GM21529 (cell line): ENCODE data around the gene SNAI1.
"Not testable (repeated sequence)": the region's sequence is repeated elsewhere in the genome, so short reads cannot be mapped to it uniquely, and the experiment has no call there.

Experiments used
- ATAC-seq: cut with Tn5 transposase; IDR thresholded peaks from one replicate; pipeline ENCODE4 v1.9.1; 2021; ENCODE audit not compliant: unreplicated experiment

The SNAI1 gene

GRCh38 chr20:50011597-50011996, 28.8 kb downstream of the SNAI1 start:
- ATAC-seq, result not testable (repeated sequence)

- ATAC-seq, result peak; percentile 64
Observed at GRCh38 chr20:50012282-50013263, 29.8 kb downstream of the SNAI1 start.

DNA sequence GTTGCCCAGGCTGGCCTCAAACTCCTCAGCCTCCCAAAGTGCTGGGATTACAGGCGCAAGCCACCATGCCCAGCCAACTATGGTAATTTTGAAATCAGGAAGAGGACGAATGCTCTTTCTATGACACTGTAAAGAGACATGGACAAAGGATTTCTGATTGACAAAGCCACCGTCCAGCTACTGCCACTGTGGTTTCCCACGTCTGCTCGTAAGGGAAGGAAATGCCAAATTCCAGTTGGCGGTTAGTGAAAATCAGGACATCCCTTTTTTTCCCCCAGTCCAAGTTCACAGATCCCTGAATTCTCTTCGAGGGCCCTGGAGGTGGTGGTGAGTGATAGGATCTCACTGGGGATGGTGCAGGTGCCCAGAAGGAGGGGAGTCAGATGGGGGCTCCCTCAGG, 31.2 kb downstream of the SNAI1 start:
- ATAC-seq, result no peak

DNA sequence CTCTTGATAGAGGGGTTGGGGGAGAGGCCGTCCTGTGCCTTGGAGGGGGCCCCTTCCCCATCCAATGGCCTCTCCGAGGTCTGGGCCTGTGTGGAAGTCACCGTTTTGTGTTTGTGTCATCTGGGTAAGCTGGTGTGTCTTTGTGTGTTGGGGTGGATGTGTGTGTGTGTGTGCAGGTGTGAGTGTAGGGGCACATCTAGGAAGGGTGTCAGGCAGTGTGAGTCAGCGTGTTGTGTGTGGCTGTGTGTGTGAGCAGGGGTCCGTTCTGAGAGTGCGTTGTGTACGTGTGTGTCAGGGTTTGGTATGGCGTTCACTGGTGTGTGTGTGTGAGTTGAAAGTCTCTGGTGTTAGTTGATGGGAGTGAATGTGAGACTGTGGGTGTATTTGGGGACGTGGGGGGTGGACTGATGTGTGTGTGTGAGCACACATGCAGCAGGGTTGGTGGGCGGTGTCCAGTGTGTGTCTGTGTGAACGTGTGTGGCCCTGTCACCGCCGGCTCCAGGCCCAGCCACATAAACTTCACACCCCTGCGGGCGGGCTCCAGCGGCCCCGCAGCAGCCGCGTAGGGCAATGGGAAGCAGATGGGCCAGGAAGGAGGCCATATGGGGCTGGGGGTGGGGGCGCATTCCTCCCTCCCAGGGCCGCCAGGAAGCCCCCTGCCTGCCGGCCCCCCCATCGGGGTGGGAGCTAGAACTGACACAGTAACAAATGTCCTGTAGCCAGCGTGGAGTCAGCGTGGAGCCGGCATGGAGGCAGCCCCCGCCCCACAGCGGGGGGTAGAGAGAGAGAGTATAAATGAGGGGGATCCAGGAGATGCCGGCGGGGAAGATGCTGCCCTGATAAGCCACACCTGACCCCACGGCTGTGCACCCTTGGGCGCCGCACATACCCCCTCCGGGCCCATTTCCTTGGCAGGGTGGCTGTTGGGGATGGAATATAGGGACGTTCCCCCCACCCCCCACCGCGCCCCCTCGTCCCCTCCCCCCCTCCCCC, 32.1 kb downstream of the SNAI1 start:
- ATAC-seq, result no peak

DNA sequence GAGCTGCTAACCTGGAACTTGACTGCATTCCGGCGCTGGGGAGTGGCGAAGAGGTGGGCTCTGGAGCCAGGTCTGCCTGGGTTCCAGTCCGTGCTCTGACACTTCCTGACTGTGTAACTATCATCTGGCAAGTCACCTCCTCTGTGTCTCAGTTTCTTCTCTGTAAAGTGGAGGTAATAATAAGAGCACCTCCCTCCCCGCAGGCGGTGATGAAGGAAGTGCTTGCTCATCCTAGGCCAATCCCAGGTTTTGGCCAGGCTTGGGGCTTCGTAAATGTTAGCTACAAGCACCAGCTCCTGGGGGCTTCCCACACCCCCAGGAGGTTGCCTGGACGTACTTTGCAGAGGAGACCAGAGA, 32.8 kb downstream of the SNAI1 start:
- no peak for ATAC-seq

DNA sequence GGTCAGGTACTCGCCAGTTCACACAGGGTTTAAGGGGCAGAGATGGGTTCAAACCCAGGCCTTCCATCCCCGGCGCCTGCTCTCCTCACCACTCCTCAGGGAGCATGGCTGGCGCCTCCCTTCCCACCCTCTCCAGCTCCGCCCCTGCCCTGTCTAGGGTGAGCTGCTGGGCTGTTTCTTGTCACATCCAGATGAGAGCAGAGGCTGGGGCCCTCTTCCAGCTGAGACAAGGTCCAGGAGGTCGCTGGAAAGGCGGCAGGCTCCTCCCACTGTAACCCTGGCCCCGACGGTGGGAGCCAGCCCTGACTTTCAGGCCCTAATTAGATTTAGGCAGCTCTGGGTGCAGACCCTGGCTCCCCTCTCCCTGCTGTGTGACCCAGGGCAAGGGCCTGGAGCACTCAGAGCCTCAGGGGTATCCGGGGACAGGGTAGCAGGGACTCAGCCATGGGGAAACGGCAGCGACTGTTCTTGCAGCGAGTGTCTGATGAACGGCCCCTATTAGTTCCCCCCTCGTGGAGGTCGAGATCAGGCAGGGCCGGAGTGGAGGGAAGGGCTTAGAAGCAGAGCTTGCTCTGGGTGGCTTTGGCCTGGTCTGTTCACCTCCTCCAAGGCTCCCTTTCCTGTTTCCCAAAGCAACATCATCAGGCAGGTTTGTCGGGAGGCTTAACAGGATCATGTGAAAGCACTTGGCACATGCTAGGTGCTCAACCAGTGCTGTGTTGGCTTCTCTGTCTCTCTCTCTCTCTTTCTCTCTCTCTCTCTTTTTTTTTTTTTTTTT, 33.4 kb downstream of the SNAI1 start:
- no peak for ATAC-seq

DNA sequence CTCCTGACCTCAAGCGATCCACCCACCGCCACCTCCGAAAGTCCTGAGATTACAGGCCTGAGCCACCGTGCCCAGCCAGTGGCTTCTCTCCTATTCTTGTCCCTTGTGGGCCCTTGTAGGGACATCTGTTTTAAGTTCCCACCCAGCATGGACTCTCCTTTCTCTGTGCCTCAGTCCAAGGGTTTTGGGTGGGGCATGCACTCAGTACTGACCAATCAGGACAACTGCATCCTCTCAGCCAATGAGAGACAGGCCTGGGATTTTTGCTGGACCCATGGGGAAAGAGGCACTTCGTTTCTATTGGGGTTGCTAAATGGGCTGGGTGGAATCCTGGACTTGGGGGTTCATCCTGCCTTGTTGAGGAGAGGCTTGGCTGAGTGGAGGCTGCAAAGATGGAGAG, 34.4 kb downstream of the SNAI1 start:
- ATAC-seq, result no peak

DNA sequence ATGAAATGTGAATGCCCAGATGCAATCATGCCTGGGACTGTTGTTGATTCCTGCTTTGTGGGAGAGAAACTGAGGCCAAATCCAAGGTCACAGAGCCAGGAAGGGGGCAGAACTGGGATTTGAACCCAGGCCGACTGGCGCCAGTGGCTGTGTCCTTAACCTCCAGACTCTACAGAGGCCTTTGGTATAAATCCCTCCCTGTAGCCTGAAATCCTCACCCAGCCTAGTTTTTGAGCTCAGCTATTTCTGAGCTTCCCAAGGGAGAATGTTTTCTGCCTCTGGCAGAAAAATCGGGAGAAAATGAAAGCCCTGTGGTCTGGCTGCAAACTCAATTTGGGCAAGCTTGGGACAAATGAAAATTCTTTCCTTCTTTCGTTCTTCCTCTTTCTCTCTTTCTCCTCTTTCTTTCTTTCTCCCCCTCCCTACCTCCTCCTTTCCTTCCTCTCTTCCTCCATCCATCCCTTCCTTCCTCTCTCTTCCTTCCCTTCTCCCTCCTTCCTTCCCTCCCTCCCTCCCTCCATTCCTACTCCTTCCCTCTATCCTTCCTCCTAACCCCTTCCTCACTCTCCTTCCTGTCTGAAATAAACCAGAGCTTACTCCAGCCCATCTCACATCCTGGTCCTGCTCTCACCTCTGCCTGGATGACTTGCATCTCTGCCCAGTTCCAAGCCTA, 34.9 kb downstream of the SNAI1 start:
- ATAC-seq, result no peak

DNA sequence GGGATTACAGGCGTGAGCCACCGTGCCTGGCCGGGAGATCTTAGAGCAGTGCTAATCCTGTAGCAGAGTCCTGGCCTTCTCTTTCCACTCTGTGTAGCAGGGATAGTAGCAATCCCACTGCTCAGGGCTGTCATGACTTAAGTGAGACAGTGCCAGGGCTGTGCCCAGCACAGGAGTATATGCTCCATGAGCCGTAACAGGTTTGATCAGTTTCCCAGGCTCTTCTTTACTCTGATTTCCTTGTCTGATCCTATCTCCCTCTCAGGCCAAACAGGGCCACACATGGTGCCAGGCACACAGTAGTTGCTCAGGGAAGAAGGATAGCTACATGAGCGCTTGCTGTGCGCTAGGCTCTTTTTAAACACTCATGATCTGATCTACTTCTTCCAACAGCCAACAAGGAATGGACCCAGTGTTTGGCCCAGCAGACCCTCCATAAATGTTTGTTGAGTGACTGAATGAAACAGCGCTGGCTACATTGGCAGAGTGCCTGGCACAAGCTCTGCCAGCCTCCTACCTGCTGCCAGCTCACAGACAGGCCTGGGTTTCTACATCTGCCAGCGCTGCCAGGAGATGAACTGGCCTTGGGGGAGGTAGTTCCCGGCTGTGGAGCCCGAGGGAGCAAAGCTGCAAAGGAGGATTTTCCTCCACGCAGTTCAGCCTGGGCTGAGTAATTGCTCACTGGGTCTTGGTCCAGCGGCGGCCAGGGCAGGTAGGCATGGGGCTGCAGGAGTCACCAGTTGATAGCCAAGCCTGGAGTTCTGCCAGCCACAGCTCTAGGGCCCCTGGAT, 36.9 kb downstream of the SNAI1 start:
- no peak for ATAC-seq

DNA sequence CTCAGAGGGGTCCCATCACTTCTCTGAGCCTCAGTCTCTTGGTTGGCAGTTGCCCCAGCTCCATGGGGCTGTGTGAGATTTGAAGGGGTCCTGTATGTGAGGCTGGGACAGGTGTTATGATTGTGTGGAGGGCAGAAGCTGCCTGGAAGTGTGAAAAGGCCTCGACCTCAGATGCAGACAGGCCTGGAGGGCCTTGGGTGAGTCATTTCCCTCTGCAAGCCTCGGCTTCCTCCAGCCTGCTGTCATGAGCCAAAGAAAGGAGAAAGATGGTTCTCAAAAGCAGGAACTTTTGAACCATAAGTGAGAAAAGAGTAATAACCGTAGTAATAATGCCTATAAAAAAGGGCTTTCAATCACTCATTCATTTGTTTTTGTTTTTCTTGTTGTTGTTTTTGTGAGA, 37.5 kb downstream of the SNAI1 start:
- no peak for ATAC-seq

DNA sequence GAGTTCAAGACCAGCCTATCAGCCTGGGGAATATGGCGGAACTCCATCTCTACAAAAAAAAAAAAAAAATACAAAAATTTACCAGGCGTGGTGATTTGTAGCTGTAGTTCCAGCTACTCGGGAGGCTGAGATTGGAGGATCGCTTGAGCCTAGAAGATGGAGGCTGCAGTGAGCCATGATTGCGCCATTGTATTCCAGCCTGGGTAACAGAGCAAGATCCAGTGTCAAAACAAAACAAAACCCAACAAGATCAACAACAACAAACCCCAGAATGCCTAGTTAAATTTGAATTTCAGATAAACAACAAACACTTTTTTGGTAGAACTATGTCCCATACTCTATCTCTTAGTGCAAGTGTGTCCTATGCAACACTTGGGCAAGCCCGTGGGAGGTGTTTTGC, 39.9 kb downstream of the SNAI1 start:
- ATAC-seq, result no peak

GRCh38 chr20:50023116-50023805, 40.5 kb downstream of the SNAI1 start:
- no peak for ATAC-seq

DNA sequence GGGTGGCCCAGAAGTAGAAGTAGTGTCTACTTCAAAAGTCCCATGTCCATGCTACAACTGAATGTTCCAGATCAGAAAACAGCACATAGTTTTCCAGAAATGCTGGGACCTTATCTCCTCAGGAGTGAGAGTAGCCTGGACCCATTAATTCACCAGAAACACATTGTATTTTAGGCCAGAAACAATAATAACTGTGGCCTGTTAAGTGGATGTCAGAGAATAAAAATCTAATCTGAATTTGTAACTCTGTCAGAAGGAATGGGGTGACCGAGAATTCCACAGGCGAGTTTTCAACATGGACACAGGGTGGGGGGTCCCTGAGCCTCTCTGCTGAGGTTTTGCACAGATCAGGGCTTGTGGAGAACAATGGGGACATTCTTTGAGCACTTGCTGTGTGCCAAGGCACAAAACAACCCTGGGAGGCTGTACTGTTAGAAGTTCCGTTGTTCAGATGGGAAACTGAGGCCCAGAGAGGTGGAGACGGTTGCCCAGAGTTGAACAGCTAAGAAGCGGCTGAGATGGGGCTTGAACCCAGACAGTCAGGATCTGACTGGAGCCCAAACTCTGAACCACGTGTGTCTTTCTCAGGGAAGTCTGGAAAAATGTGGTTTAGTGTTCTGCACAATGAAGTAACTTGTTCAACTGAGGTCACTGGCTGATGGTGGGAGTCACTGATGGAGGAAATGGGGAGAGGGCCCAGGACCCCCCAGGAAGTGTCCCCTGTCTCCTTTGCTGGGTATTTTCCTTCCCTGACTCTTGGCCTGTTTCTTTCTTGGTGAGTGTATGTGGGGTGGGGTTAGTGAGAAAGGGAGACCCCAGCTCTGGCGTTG, 44.2 kb downstream of the SNAI1 start:
- ATAC-seq, result no peak

- ATAC-seq, result no peak
Observed at GRCh38 chr20:50027611-50028105, 44.9 kb downstream of the SNAI1 start.

DNA sequence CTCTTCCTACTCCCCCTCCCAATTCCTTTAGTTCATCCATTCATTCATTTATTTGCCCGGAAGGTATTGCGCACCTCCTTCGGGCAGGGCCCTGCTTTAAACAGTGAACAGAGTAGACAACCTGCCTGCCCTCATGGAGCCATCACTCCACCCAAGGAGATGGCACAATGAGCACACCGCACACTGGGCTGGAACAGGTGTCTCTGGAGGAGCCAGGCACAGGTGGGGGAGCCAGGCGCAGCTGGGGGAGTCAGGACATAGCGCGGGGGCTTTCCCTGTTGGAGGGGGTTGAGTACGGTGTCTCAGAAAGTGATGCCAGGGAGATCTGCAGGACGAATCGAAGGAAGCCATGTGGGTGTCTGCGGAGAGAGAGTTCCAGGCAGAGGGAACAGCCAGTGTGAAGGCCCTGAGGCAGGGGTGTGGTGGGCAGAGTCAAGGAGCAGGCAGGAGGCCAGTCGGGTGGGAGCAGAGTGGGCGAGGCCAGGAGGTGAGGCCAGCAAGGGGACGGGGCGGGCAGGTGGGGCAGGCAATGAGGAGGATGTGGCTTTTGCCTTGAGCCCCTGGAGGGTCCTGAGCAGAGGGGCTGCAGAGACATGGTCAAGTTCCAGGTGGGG, 46.4 kb downstream of the SNAI1 start:
- ATAC-seq, result no peak

- ATAC-seq, result no peak
Observed at GRCh38 chr20:50029697-50030461, 47.1 kb downstream of the SNAI1 start.
